CD4-positive, alpha-beta T cell treated with Interleukin-4 for 4 hours (primary cell): ENCODE measurements around the gene SEZ6L2.
"Not testable (repeated sequence)": the region's sequence is repeated elsewhere in the genome, so short reads cannot be mapped to it uniquely, and the experiment has no call there.

ENCODE experiments used
- DNase-seq: peaks from one replicate; pipeline ENCODE4 v3.0.0-alpha.2; 2020

The SEZ6L2 gene

GRCh38 chr16:29849505-29849904 lies 49.8 kb downstream of the SEZ6L2 start:
- no peak for DNase-seq

DNA sequence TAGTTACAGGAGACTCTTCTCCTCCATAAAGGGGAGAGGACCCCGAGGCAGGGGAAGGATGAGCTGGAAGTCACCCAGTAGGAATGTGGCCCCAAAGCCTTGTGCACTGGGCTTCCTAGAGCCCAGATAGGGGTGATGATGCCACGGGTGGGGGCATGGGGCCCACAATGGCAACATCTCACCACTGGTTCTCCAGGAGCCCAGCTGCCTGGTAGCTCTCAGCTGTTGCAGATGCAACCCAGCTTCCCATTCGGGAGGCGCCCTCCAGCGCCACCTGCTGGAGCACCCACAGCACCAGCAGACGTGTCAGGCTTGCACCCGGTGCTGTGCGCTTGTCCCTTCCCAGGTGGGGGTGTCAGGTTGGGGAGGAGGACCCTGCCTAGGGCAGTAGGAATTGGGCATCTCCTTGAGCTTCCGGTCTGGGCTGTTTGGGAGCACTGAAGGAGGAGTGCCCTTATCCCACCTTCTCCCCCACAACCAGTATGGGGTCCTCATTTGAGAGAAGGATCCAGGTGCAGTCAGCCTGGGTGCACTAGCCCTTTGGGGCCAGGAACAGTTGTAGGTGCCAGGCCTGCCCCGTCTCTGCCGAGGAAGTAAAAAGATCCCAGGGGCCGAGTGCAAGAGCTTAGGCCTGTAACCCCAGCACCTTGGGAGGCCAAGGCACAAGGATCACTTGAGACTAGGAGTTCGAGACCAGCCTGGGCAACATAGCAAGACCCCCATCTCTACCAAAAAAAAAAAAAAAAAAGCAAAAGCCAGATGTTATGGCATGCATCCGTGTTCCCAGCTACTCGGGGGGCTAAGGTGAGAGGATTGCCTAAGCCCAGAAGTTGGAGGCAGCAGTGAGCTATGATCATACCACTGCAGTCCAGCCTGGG lies 50.7 kb downstream of the SEZ6L2 start:
- DNase-seq: peak; percentile 75

DNA sequence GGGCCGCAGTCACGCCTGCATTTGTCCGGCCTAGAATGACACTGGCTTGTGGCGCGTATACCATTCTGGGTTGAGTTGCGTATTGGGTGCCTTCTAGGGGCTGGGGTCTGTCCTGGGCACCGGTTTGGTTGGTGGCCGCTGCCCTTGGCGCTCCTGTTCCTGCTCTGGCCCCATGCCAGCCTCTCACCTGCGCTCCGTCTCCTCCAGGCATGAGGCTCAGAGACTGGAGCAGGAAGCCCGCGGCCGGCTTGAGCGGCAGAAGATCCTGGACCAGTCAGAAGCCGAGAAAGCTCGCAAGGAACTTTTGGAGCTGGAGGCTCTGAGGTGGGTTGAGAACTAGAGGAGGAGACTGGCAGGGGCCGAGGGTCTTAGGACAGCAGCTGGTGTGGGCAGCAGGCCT lies 53.7 kb downstream of the SEZ6L2 start:
- DNase-seq: no peak

- DNase-seq: no peak
Measured at GRCh38 chr16:29844575-29845331, 54.6 kb downstream of the SEZ6L2 start.

DNA sequence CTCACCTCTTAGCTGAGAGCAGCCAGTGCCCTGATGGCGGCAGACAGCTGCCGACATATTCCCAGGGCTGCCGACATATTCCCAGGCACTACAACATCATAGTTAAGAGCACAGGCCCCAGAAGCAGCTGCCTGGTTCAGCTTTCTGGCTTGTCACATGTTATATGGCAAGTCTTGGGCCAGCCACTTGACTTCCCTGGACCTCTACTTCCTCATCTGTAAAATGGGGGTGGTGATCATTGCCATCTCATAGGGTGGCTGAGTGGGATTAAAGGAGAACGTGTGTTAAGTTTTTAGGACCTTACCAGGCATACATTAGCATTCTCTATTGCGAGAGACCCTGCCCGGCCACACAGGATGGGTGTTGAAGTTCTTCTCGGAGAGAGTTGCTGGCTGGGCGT lies 55.4 kb downstream of the SEZ6L2 start:
- no peak for DNase-seq

- DNase-seq: no peak
Measured at GRCh38 chr16:29842732-29843346, 56.5 kb downstream of the SEZ6L2 start.

GRCh38 chr16:29841631-29842030 lies 57.7 kb downstream of the SEZ6L2 start:
- no peak for DNase-seq

DNA sequence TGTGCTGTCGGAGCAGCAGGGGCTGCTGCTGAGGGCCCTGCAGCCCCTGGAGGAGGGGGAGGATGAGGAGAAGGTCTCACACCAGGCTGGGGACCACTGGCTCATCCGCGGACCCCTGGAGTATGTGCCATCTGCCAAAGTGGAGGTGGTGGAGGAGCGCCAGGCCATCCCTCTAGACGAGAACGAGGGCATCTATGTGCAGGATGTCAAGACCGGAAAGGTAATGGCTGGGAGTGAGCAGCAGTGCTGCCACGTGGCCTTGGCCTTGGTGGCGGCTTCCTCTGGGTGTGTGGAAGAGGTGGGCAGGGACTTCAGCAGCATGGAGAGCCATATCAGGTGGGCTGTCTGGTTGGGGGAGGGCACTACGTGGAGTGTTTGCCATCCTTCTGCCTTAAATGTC lies 59.1 kb downstream of the SEZ6L2 start:
- DNase-seq: no peak

DNA sequence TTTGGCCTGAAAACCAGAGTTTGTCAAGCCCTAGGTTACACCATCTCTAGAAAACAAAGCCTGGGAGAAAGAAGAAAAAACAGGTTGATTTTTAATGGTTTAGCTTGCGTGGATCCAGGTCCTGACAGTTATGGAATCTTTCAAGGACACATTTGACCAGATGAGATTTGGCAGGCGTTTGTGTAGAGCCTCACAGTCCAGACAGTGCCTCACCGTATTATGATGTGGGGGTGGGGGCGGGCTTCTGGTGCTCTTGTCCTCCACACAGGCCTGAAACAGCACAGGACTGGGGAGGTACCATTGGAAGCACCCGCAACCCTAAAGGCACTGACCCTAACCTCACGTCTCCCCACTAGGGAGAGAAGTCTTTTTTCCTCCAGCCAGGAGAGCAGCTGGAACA lies 59.5 kb downstream of the SEZ6L2 start:
- no peak for DNase-seq

DNA sequence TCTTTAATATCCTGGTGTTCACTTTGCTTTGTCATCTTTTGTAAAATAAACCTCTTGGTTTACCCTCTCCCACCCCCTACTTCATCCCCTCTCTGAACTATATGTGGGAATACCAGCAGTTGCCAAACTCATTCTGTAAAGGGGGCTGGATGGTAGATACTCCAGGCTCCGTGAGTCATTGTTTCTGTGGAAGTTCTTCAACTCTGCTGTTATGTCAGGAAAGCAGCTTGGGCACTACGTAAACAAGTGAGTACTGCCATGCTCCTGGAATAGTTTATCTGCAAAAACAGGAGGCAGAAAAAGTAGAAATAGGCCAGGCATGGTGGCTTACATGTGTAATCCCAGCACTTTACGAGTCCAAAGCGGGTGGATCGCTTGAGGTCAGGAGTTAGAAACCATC lies 61.5 kb downstream of the SEZ6L2 start:
- no peak for DNase-seq

DNA sequence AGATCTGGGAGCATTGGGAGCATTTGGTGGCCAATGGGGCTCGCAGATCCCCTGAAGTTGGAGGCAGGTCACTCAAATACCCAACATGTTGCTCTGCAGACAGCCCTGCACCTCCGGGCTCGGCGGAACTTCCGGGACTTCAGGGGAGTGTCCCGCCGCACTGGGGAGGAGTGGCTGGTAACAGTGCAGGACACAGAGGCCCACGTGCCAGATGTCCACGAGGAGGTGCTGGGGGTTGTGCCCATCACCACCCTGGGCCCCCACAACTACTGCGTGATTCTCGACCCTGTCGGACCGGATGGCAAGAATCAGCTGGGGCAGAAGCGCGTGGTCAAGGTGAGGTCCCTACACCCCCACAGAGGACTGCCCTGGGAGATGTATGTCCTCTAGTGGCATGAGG lies 62.7 kb downstream of the SEZ6L2 start:
- no peak for DNase-seq

GRCh38 chr16:29835926-29836325 lies 63.4 kb downstream of the SEZ6L2 start:
- DNase-seq: no peak

DNA sequence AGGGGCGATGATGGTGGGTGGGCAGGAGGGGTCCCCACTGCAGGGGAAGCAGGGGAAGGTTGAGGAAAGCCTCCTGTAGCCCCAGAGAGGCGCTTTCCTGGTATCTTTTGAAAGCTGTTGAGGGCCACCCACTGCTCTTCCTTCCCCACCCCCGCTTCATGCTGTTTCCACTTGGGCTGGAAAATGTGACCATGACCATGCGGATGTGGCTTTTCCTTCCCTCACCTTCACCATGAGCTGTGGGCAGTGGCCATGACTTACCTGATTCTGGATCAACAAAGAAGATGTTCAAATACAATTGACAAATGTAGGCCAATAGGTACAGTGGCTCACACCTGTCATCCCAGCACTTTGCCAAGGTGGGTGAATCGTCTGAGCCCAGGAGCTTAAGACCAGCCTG lies 65.3 kb downstream of the SEZ6L2 start:
- no peak for DNase-seq

DNA sequence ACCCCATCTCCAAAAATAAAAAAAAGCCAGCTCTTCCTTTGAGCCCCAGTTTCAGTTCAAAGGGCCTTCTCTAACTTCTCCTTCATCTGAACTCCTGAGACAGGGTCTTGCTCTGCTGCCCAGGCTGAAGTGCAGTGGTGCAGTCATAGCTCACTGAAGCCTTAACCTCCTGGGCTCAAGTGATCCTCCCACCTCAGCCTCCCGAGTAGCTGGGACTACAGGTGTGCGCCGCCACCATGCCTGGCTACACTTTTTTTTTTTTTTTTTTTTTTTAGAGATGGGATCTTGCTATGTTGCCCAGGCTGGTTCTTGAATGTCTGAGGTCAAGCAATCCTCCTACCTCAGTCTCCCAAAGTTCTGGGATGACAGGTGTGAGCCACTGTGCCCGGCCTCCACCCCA lies 66.1 kb downstream of the SEZ6L2 start:
- DNase-seq: not testable (repeated sequence)

DNA sequence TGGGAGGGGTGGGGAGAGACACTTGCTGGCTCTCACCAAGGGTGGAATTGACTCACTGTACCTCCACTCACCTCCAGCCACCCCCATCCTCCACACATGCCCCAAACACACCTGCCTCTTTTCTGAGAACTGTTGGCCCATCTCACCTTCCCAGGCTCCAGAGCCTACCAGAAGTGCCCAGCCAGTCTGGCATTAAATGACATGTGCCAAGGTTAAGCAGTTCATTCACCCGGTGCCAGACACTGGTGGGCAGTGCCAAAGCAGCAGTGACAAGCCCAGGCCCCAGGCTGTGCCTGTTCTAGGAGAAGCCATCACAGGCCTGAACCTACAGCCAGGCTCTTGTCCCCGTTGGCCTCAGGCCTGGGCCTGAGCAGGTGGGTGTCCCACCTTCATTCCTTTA lies 67.9 kb downstream of the SEZ6L2 start:
- no peak for DNase-seq

DNA sequence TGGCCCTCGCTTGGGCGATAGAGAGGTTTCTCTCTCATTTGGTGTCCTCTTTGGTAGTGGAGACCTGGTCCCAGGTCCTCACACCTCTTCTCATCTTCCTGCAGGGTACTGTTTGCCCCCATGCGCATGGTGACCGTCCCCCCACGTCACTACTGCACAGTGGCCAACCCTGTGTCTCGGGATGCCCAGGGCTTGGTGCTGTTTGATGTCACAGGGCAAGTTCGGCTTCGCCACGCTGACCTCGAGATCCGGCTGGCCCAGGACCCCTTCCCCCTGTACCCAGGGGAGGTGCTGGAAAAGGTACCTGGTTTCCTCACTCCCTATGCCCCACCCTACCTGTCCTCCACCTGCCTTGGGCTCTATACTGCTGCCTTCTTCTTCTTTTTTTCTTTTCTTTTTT lies 68.6 kb downstream of the SEZ6L2 start:
- DNase-seq: no peak

DNA sequence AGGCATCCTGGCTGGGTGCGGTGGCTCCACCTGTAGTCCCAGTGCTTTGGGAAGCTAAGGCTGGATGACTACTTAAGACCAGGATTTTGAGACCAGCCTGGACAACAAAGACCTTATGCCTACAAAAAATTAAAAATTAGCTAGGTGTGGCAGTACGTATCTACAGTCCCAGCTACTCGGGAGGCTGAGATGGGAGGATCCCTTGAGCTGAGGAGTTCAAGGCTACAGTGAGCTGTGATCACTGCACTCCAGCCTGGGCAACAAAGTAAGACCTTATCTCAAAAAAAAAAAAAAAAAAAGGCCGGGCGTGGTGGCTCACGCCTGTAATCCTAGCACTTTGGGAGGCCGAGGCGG lies 73.0 kb downstream of the SEZ6L2 start:
- no peak for DNase-seq

DNA sequence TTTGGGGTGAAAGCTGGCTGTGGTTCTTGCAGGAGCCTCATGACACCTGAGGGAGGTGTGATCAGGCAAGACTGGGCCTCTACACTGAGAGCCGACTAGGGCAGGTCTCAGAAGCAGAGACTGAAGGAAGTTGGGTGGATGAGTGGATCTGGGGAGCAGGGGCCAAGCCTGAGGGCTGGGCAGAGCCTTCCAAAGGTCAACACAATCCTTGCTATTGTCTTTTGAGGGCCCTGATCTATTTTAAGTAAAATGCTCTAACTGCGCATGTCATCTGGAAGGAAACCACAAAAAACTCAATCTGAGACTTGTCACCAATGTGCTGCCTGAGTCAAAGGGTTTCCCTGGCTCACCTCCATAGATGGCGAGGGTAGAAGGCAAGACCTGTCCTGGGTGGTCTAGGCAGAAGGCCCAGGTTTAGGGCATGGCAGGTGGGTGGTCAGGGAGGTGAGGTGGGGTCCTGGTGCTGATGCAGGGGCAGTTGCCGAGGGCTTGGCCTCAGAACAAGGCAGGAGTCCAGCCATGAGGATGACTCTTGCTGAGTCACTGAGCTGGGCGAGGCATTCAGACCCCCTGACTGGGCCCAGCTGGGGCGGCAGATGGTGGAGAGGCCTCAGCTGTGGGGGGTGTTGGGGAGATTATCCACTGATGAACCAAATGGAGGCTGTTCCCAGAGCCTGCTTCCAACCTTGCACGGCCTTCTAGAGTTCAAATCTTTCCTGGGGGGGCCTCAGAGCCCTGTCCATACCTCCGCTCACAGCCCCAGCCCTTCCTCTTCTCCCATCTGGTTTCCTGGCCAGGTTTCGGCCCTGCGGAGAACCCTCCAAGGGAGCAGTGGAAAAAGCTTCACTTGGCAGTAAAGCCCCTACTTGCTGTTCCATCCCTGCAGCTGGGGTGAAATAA lies 74.0 kb downstream of the SEZ6L2 start:
- DNase-seq: peak; percentile 58

GRCh38 chr16:29824589-29825144 lies 74.7 kb downstream of the SEZ6L2 start:
- no peak for DNase-seq

GRCh38 chr16:29821643-29822115 lies 77.7 kb downstream of the SEZ6L2 start:
- DNase-seq: no peak
